ENCODE results near the gene SSBP2.

DNA sequence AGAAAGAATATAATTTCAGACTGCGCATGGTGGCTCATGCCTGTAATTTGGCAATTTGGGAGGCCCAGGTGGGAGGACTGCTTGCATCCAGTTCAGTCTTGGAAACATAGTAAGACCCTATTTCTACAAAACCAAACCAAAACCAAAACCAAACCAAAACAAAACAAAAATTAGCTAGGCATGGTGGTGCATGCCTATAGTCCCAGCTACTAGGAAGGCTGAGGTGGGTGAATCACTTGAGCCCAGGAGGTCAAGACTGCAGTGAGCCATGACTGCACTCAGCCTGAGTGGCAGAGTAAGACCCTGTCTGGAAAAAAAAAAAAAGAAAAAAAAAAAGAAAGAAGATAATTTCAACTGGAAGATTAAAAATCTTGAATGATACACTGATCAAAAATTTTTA is 220.0 kb downstream of the SSBP2 start:
- TF ChIP-seq, protein P1, sequence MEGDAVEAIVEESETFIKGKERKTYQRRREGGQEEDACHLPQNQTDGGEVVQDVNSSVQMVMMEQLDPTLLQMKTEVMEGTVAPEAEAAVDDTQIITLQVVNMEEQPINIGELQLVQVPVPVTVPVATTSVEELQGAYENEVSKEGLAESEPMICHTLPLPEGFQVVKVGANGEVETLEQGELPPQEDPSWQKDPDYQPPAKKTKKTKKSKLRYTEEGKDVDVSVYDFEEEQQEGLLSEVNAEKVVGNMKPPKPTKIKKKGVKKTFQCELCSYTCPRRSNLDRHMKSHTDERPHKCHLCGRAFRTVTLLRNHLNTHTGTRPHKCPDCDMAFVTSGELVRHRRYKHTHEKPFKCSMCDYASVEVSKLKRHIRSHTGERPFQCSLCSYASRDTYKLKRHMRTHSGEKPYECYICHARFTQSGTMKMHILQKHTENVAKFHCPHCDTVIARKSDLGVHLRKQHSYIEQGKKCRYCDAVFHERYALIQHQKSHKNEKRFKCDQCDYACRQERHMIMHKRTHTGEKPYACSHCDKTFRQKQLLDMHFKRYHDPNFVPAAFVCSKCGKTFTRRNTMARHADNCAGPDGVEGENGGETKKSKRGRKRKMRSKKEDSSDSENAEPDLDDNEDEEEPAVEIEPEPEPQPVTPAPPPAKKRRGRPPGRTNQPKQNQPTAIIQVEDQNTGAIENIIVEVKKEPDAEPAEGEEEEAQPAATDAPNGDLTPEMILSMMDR (IDR thresholded peaks at IDR 0.05; ENCODE audit: low read depth, low read length) = no peak
- TF ChIP-seq, protein P2, sequence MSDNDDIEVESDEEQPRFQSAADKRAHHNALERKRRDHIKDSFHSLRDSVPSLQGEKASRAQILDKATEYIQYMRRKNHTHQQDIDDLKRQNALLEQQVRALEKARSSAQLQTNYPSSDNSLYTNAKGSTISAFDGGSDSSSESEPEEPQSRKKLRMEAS (IDR thresholded peaks at IDR 0.05; ENCODE audit: low read depth, low read length) = no peak
- no peak for TF ChIP-seq MYC (IDR thresholded peaks at IDR 0.05; ENCODE audit: low read depth, low read length)
